Choroid plexus epithelial cell (primary cell): ENCODE results near the gene PANK4.
A peak's percentile ranks its signal among the peaks of the same experiment; 100 is the strongest.

ENCODE experiments used
- DNase-seq: peaks from one replicate; pipeline ENCODE4 v3.0.0-alpha.2; 2010; ENCODE audit warnings: low read depth
- H3K4me3 ChIP-seq: 2 replicates; pipeline ENCODE4 v1.5.1; 2011; ENCODE audit warnings: low read depth, mild to moderate bottlenecking, control low read depth, low read length, moderate library complexity
- TF ChIP-seq, protein P1 (sequence below): conservative IDR thresholded peaks from 2 replicates; pipeline ENCODE4 v1.5.1; 2011; ENCODE audit warnings: low read depth, mild to moderate bottlenecking, control low read depth, inconsistent platforms, low read length, moderate library complexity

PANK4 gene

DNA sequence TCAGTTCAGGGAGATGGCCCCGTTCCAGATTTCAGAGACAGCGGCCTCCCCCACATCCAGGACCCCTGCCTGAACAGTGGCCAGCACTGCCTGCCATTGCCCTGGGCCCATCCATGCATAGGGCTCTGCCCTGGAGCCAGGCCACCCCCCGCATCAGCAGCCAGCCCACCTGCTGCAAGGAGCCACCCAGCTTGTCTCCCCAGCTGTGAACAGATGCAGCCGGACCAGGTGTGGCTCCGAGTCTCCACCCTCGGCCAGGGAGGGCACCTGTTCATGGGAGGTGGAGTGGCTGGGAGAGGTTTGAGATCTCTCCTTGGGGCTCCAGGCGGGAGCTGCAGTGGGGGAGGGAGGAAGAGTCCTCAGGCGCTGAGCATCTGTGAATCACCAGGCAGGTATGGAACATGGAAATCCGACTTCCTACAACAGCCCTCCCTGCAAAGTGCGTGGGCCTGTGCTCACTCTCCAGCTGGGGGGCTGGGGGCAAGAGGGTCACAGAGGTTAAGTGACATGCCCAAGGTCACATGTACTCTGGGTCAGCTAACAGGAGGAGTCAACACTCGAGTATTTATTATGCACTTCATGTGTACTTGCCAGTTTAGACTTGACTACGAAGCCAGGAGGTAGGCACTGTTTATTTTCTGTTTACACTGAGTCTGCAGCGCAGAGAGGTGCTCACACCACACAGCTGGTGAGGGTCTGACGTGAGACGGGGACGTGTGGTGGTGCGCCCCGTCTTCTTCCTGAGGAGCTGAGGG lies 8.5 kb upstream of the PANK4 start:
- TF ChIP-seq, protein P1, sequence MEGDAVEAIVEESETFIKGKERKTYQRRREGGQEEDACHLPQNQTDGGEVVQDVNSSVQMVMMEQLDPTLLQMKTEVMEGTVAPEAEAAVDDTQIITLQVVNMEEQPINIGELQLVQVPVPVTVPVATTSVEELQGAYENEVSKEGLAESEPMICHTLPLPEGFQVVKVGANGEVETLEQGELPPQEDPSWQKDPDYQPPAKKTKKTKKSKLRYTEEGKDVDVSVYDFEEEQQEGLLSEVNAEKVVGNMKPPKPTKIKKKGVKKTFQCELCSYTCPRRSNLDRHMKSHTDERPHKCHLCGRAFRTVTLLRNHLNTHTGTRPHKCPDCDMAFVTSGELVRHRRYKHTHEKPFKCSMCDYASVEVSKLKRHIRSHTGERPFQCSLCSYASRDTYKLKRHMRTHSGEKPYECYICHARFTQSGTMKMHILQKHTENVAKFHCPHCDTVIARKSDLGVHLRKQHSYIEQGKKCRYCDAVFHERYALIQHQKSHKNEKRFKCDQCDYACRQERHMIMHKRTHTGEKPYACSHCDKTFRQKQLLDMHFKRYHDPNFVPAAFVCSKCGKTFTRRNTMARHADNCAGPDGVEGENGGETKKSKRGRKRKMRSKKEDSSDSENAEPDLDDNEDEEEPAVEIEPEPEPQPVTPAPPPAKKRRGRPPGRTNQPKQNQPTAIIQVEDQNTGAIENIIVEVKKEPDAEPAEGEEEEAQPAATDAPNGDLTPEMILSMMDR = no peak
- peak; percentile 66 for DNase-seq
- H3K4me3 ChIP-seq = no peak overlapping the region

DNA sequence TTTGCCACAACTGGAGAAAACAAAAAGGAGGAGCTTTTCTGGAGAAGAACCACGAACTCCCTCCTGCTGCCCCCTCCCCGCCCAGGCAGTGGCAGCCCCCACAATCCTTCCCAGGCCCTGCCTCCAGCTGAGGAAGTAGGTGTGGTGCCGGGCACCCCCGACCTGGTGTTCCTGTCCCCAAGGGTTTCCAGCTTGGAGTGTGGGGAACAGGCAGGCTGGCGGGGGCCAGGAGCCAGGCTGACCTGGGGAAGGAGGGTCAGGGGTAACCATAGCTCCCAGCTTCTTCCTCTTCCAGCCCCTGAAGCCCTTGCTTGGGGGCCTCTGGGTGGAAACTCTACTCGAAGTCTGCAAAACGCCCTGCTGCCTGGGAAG lies 7.9 kb upstream of the PANK4 start:
- DNase-seq = no peak
- TF ChIP-seq, protein P1 = no peak
- H3K4me3 ChIP-seq = no peak overlapping the region

DNA sequence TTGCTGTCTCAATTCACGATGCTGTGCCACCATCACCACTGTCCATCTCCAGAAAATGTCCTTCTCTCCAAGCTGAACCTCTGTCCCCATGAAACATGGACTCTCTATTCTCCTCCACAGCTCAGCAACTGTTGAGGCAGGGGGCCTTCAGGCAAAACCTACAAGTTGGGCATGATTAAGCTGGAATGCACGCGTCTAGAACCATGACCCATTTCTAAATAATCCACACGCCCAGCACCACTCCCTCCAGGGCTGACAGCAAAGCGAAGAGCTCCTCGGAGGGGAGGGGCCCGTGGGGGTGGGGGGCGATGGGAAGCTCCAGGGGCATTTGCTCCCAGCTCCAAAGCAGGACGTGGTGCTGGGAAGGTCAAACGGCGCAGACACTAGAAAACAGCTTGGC lies 7.0 kb upstream of the PANK4 start:
- DNase-seq = no peak
- TF ChIP-seq, protein P1 = no peak
- H3K4me3 ChIP-seq = no peak overlapping the region

DNA sequence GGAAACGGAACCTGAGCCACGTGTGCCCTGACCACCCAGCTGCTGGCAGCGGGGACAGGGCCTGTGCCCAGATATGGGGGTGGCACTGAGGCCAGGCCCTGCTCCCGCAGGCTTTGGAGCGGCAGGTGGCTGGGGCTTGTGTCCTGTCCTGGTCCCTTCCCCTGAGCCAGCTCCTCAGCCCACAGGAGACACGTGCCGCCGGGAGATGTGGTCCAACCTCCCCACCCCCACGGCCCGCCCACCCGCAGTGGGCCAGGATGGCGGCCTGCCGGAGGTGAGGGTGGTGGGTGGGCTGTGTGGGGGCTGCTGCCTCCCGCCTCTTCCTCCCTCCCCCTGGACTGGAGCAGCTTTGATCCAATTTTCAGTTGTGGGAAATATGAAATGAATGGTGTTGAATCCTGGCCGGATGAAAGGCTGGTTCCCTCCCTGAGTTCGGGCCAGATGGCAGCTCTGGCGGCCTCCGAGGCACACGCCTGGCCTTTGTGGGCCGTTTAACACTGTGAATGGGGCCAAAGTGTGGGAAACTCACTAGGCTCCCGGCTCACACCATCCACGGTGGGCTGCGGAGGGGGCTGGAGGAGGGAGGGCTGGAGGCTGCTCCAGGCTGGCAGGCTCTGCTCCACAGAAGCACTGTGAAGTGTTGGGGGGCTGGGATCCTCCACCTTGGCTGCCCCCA lies 6.2 kb upstream of the PANK4 start:
- TF ChIP-seq, protein P1 = no peak
- no peak overlapping the region for H3K4me3 ChIP-seq
- no peak for DNase-seq

DNA sequence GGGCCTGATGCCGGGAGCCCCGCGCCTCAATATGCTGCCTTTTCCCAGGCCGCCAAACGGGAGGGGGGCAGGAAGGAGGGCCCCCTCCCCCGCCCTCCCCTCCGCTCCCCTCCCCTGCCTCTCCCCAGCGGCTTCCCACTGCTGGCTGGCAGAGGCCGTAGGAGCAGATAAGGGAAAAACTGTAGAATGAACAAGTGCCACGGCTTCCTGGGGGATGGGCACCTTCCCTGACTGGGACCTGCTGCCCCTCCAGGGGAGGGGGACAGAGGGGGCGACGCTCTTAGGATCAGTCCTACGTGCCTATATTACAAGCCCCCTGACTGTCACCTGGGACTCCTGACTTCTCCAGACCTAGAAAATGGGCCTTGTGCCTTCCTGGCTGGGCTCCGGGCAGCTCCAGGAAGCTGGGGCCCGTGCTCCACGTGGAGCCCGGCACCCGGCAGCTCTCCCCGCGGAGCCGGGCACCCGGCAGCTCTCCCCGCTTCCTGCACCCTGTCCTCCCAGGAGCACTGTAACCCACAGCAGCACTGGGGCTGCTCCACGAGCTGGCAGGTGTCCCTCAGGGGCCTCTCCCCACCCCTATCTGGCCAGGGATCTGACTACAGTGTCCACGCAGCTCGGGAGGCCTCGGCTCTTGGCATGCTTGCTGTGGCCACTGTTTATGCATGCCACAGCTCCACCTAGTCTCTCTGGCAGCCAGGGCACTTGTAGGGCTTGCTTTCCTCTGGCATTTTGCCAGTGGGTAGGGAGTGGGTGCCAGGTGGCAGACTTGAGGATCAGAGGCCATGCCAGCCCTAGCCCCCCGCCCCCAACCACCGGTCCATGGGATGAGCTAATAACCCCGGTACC lies 4.3 kb upstream of the PANK4 start:
- TF ChIP-seq, protein P1 = no peak
- DNase-seq = no peak
- H3K4me3 ChIP-seq = no peak overlapping the region

DNA sequence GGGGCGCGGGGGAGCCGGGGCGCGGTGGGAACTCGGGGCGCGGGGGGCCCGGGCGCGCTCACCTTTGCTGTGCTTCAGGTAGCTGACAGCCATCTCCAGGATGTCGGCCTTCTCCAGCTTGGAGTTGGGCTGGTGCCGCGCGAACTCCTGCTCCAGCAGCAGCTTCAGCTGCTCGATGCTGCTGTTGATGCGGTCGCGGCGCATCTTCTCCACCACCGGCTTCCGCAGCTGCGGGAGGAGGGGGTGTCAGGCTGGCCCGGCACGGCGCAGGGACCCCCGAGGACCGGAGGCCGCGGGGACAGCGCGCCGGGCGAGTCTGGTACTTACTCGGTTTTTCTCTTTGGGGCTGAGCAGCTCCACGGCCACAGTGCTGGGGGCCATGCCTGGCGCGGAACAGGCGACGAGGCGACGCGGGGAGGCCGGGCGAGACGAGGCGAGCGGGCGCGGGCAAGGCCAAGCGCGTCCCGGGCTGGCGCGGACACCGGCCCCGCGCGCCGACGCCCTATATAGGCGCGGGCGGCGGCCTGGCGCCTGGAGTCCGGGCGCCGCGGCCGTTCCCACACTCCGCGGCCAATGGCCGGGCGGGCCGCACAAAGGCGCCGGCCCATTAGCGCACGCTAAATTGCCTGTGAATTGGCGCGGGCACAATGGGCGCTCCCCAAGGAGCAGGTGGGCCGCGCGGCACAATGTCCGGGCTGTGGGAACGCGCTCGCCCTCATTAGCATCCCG lies 3.6 kb upstream of the PANK4 start, which contains the start of gene HES5:
Gene HES5, minus strand, starts transcription at position 480 of the 729 bp plus-strand sequence. Its CDS starts 99 bp downstream, at position 381.
- no peak within 1 kb of the TSS for H3K4me3 ChIP-seq
- DNase-seq = no peak
- TF ChIP-seq, protein P1 = no peak
